Neural progenitor cell (in vitro differentiated cells): ENCODE measurements around the gene PSME2. TPM values are rescaled to one million over a fixed set of nuclear protein-coding genes. Genes with fewer than 3 reads are reported as not detected.
A peak's percentile ranks its signal among the peaks of the same experiment; 100 is the strongest.

Experiments
- DNase-seq: peaks from one replicate; pipeline ENCODE4 v3.0.0-alpha.2; 2016; ENCODE audit warnings: low spot score
- H2AFZ ChIP-seq: fragments of 200-600 bp; sonication (generic); replicated peaks from 2 replicates; pipeline ENCODE4 v1.6.1; 2016; ENCODE audit warnings: antibody characterized with exemption
- H3F3A ChIP-seq: fragments of 200-600 bp; sonication (generic); 2 replicates; pipeline ENCODE4 v1.6.1; 2016; ENCODE audit warnings: antibody characterized with exemption, low read depth
- H3K27ac ChIP-seq: fragments of 200-600 bp; sonication (generic); 2 replicates; pipeline ENCODE4 v1.5.1; 2016; ENCODE audit warnings: mild to moderate bottlenecking
- H3K27me3 ChIP-seq: fragments of 200-600 bp; sonication (generic); 2 replicates; pipeline ENCODE4 v1.6.1; 2016; ENCODE audit warnings: mild to moderate bottlenecking, moderate library complexity
- H3K36me3 ChIP-seq: fragments of 200-600 bp; sonication (generic); 2 replicates; pipeline ENCODE4 v1.5.1; 2016
- H3K4me1 ChIP-seq: fragments of 200-600 bp; sonication (generic); 2 replicates; pipeline ENCODE4 v1.6.1; 2016; ENCODE audit warnings: mixed run types
- H3K4me2 ChIP-seq: fragments of 200-600 bp; sonication (generic); 2 replicates; pipeline ENCODE4 v1.6.1; 2016
- H3K4me3 ChIP-seq: fragments of 200-600 bp; sonication (generic); 2 replicates; pipeline ENCODE4 v1.5.1; 2016
- H3K79me2 ChIP-seq: fragments of 200-600 bp; sonication (generic); 2 replicates; pipeline ENCODE4 v1.6.1; 2016; ENCODE audit warnings: low read depth
- H3K9ac ChIP-seq: fragments of 200-600 bp; sonication (generic); 2 replicates; pipeline ENCODE4 v1.6.1; 2016
- H3K9me3 ChIP-seq: fragments of 200-600 bp; sonication (generic); 2 replicates; pipeline ENCODE4 v1.5.1; 2016; ENCODE audit warnings: low read depth
- H4K20me1 ChIP-seq: fragments of 200-600 bp; sonication (generic); 2 replicates; pipeline ENCODE4 v1.6.1; 2016; ENCODE audit warnings: low read depth
- H3K27ac Mint-ChIP-seq: 3 replicates; pipeline ENCODE4 v1.8.0; 2021; ENCODE audit warnings: mixed read lengths
- H3K27me3 Mint-ChIP-seq: 2 replicates; pipeline ENCODE4 v1.8.0; 2022; ENCODE audit warnings: low read depth, mild to moderate bottlenecking, inconsistent platforms, moderate library complexity, mixed read lengths; ENCODE audit not compliant: insufficient read depth
- H3K36me3 Mint-ChIP-seq: 3 replicates; pipeline ENCODE4 v1.8.0; 2021; ENCODE audit warnings: mixed read lengths
- H3K4me1 Mint-ChIP-seq: 3 replicates; pipeline ENCODE4 v1.8.0; 2021; ENCODE audit warnings: mixed read lengths
- H3K4me3 Mint-ChIP-seq: 3 replicates; pipeline ENCODE4 v1.8.0; 2021; ENCODE audit warnings: mild to moderate bottlenecking, moderate library complexity, mixed read lengths
- H3K9me3 Mint-ChIP-seq: 3 replicates; pipeline ENCODE4 v1.8.0; 2020; ENCODE audit warnings: mixed read lengths
- EZH2 ChIP-seq: fragments of 200-600 bp; sonication (generic); IDR thresholded peaks from 2 replicates; pipeline ENCODE4 v1.6.1; 2017; ENCODE audit warnings: antibody characterized with exemption, mild to moderate bottlenecking, moderate library complexity
- EZH2phosphoT487 ChIP-seq: fragments of 200-600 bp; sonication (generic); IDR thresholded peaks from 2 replicates; pipeline ENCODE4 v1.6.1; 2017; ENCODE audit warnings: antibody characterized with exemption
- total RNA-seq: library from RNA; depleted of rRNA; stranded (reverse); fragments of >200 nt; gene quantifications from 2 replicates; pipeline ENCODE4 v1.2.3, GENCODE V29; 2015; ENCODE audit warnings: low replicate concordance
- TF ChIP-seq, protein P1 (sequence below): fragments of 200-600 bp; sonication (generic); IDR thresholded peaks from 2 replicates; pipeline ENCODE4 v1.5.1; 2017; ENCODE audit warnings: antibody characterized with exemption, mild to moderate bottlenecking

Gene PSME2
- total RNA-seq, 1 donor from 2014 or later: 43.5 TPM

DNA sequence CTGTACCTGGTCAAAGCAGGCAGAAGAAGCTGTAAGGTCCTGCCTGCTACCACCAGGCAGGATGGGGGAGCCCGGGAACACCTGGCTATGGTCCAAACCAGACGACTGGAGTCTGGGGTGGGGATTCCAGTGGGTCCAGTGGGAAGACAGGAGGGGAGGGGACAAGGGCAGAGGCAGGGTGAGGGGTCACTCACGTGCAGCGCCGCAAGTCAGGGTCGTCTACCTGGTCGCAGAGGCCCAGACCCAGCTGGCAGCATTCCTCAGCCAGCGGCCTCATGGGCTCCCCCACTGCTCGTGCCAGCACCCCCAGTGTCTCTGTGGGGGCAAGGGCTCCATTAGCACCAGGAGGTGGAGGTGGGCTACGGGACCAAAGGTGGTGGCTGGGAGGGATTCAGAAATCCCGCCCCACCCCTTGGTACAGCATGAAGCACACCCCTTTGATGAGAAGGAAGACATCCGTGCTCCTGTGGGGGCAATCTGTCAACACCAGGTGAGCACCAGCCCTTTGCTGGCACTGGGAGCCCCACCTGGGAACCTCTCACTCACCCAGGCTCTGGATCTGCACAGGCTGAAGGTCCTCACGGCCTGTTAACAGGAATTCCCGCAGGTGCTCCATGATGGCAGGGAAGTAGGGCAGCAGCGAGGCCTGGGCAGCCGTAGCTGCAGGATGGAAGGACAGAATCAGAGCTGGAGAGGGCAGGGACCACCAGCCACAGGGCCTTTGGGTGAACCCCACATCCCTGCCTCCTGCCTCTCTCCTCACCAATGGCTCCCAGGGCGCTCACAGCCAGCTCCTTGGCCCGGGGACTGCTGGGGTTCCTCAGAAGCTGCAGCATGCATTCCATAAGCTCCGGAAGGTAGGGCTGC is 37.9 kb upstream of the PSME2 start:
- H3K27ac Mint-ChIP-seq: no peak overlapping the region
- Histone ChIP-seq H3K4me2 (no peak overlapping the region), H3K4me1 (peaks cover 6% of the 10 kb centered on the region), H3K79me2 (peaks cover 15% of the 10 kb centered on the region), H3F3A (peaks cover 18% of the 10 kb centered on the region), H3K4me3 (no peak overlapping the region), H3K36me3 (no peaks in the 10 kb centered on the region), H3K27me3 (no peaks in the 10 kb centered on the region), H2AFZ (no peak overlapping the region), H3K9ac (no peak overlapping the region), H4K20me1 (peaks cover 14% of the 10 kb centered on the region), H3K27ac (no peak overlapping the region), H3K9me3 (no peaks in the 10 kb centered on the region)
- peaks cover 3% of the 10 kb centered on the region for H3K27me3 Mint-ChIP-seq
- no peak overlapping the region for H3K4me3 Mint-ChIP-seq
- H3K36me3 Mint-ChIP-seq: peaks cover 19% of the 10 kb centered on the region
- no peaks in the 10 kb centered on the region for H3K9me3 Mint-ChIP-seq
- DNase-seq: no peak
- no peak for TF ChIP-seq EZH2phosphoT487
- TF ChIP-seq, protein P1, sequence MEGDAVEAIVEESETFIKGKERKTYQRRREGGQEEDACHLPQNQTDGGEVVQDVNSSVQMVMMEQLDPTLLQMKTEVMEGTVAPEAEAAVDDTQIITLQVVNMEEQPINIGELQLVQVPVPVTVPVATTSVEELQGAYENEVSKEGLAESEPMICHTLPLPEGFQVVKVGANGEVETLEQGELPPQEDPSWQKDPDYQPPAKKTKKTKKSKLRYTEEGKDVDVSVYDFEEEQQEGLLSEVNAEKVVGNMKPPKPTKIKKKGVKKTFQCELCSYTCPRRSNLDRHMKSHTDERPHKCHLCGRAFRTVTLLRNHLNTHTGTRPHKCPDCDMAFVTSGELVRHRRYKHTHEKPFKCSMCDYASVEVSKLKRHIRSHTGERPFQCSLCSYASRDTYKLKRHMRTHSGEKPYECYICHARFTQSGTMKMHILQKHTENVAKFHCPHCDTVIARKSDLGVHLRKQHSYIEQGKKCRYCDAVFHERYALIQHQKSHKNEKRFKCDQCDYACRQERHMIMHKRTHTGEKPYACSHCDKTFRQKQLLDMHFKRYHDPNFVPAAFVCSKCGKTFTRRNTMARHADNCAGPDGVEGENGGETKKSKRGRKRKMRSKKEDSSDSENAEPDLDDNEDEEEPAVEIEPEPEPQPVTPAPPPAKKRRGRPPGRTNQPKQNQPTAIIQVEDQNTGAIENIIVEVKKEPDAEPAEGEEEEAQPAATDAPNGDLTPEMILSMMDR: no peak
- no peak for TF ChIP-seq EZH2
- H3K4me1 Mint-ChIP-seq: peaks cover 14% of the 10 kb centered on the region

DNA sequence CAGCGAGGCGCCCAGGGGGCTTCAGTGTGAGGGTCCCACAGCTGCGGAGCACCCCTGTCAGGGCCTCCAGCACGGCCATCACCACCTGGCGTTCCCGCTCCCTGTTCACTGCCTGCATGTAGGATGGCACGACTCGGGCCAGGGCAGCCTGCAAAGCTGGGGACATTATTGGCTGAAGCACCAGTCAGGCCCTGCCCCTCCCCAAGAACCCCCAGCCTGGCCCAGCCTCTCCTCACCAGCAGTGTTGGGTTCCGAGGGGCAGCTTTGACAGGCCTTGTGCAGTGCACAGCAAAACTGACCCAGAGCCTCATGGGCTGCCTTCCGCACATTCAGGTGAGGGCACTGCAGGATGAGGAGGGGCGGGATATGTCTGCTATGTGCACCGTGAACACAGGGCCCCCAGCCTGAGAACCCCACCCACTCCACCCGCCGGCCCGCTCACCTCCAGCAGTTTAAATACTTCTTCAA is 36.6 kb upstream of the PSME2 start:
- Mint-ChIP-seq H3K36me3 (peaks cover 22% of the 10 kb centered on the region), H3K27ac (no peak overlapping the region), H3K4me1 (peaks cover 10% of the 10 kb centered on the region), H3K9me3 (no peaks in the 10 kb centered on the region), H3K27me3 (peaks cover 3% of the 10 kb centered on the region), H3K4me3 (no peak overlapping the region)
- no peaks in the 10 kb centered on the region for H3K36me3 ChIP-seq
- no peak overlapping the region for H2AFZ ChIP-seq
- no peak overlapping the region for H3K27ac ChIP-seq
- H3K79me2 ChIP-seq: peaks cover 15% of the 10 kb centered on the region
- peaks cover 8% of the 10 kb centered on the region for H3F3A ChIP-seq
- TF ChIP-seq EZH2: no peak
- no peak for TF ChIP-seq EZH2phosphoT487
- TF ChIP-seq, protein P1: no peak
- no peak for DNase-seq
- no peak overlapping the region for H3K4me3 ChIP-seq
- no peak overlapping the region for H3K4me2 ChIP-seq
- H4K20me1 ChIP-seq: peaks cover 16% of the 10 kb centered on the region
- peaks cover 6% of the 10 kb centered on the region for H3K4me1 ChIP-seq
- no peaks in the 10 kb centered on the region for H3K27me3 ChIP-seq
- H3K9ac ChIP-seq: no peak overlapping the region
- H3K9me3 ChIP-seq: no peaks in the 10 kb centered on the region

- Mint-ChIP-seq H3K9me3 (no peaks in the 10 kb centered on the region), H3K4me3 (peak overlapping the region; percentile 22), H3K36me3 (peaks cover 22% of the 10 kb centered on the region), H3K27ac (peak overlapping the region; percentile 90), H3K27me3 (peaks cover 3% of the 10 kb centered on the region), H3K4me1 (peaks cover 4% of the 10 kb centered on the region)
- Histone ChIP-seq H2AFZ (no peak overlapping the region), H3K4me1 (no peaks in the 10 kb centered on the region), H3K27ac (no peak overlapping the region), H3F3A (peaks cover 3% of the 10 kb centered on the region), H3K36me3 (no peaks in the 10 kb centered on the region), H3K27me3 (no peaks in the 10 kb centered on the region), H3K9me3 (no peaks in the 10 kb centered on the region), H3K4me3 (no peak overlapping the region), H3K79me2 (peaks cover 7% of the 10 kb centered on the region), H3K4me2 (no peak overlapping the region), H4K20me1 (peaks cover 16% of the 10 kb centered on the region), H3K9ac (no peak overlapping the region)
- no peak for DNase-seq
- TF ChIP-seq, protein P1: no peak
- no peak for TF ChIP-seq EZH2
- no peak for TF ChIP-seq EZH2phosphoT487
Measured at GRCh38 chr14:24182110-24182882, 35.9 kb upstream of the PSME2 start.
